Calu3 (cell line): ENCODE data around the gene FKBP7. TPM values are rescaled to one million over a fixed set of nuclear protein-coding genes. Genes with fewer than 3 reads are reported as not detected.
"Not testable (repeated sequence)": the region's sequence is repeated elsewhere in the genome, so short reads cannot be mapped to it uniquely, and the experiment has no call there.

Source experiments
- BruUV-seq: library from RNA; stranded (reverse); fragments of 400-500 nt; replicated peaks from 2 replicates; lab custom pipeline; 2021; lab: Mats Ljungman, UMichigan
- CTCF ChIA-PET: fragments of 300-600 bp; sonication (Branson Sonifier 250); formaldehyde crosslinking; loops from one replicate; lab custom pipeline; 2022; ENCODE audit warnings: antibody characterized with exemption; lab: Charles Lee
- DNase-seq: peaks from one replicate; pipeline ENCODE4 v3.0.0; 2022
- H3K27ac Mint-ChIP-seq: one replicate; pipeline ENCODE4 v1.8.0; 2022; ENCODE audit warnings: mixed read lengths; ENCODE audit not compliant: unreplicated experiment
- H3K27me3 Mint-ChIP-seq: one replicate; pipeline ENCODE4 v1.8.0; 2022; ENCODE audit warnings: mixed read lengths; ENCODE audit not compliant: unreplicated experiment
- H3K36me3 Mint-ChIP-seq: one replicate; pipeline ENCODE4 v1.8.0; 2022; ENCODE audit warnings: mild to moderate bottlenecking, moderate library complexity, mixed read lengths; ENCODE audit not compliant: insufficient read depth, unreplicated experiment
- H3K4me1 Mint-ChIP-seq: one replicate; pipeline ENCODE4 v1.8.0; 2022; ENCODE audit warnings: mild to moderate bottlenecking, low read depth, mixed read lengths; ENCODE audit not compliant: unreplicated experiment
- H3K4me3 Mint-ChIP-seq: one replicate; pipeline ENCODE4 v1.8.0; 2022; ENCODE audit warnings: mild to moderate bottlenecking, low read depth, moderate library complexity, mixed read lengths; ENCODE audit not compliant: unreplicated experiment
- H3K9me3 Mint-ChIP-seq: one replicate; pipeline ENCODE4 v1.8.0; 2022; ENCODE audit warnings: low read depth, mixed read lengths; ENCODE audit not compliant: unreplicated experiment
- intact Hi-C: fragments of 100-400 bp; cut with micrococcal nuclease; formaldehyde crosslinking; loops from one replicate; pipeline ENCODE4 v1.10.0; 2022; ENCODE audit not compliant: unreplicated experiment
- total RNA-seq: library from RNA; stranded (reverse); gene quantifications from 2 replicates; pipeline ENCODE4 v1.2.3, GENCODE V29; 2022
- TF ChIP-seq, protein P1 (sequence below): fragments of 200-600 bp; IDR thresholded peaks from one replicate; pipeline ENCODE4 v1.8.0; 2022; ENCODE audit warnings: antibody characterized with exemption; ENCODE audit not compliant: unreplicated experiment

The FKBP7 gene
- total RNA-seq, 1 experiment from 2014 or later = 8.9 TPM

- no TSS peak for BruUV-seq
- no peak overlapping the region for H3K27ac Mint-ChIP-seq
- H3K36me3 Mint-ChIP-seq = peaks cover 16% of the 10 kb centered on the region
Measured at GRCh38 chr2:178428396-178428806, 50.0 kb downstream of the FKBP7 start.

GRCh38 chr2:178427458-178427857 is 50.9 kb downstream of the FKBP7 start:
- intact Hi-C loops = no loop called here
- Mint-ChIP-seq H3K4me1 (no peaks in the 10 kb centered on the region), H3K36me3 (peaks cover 14% of the 10 kb centered on the region), H3K9me3 (no peaks in the 10 kb centered on the region), H3K27ac (no peak overlapping the region), H3K4me3 (no peak overlapping the region), H3K27me3 (no peaks in the 10 kb centered on the region)
- TF ChIP-seq, protein P1, sequence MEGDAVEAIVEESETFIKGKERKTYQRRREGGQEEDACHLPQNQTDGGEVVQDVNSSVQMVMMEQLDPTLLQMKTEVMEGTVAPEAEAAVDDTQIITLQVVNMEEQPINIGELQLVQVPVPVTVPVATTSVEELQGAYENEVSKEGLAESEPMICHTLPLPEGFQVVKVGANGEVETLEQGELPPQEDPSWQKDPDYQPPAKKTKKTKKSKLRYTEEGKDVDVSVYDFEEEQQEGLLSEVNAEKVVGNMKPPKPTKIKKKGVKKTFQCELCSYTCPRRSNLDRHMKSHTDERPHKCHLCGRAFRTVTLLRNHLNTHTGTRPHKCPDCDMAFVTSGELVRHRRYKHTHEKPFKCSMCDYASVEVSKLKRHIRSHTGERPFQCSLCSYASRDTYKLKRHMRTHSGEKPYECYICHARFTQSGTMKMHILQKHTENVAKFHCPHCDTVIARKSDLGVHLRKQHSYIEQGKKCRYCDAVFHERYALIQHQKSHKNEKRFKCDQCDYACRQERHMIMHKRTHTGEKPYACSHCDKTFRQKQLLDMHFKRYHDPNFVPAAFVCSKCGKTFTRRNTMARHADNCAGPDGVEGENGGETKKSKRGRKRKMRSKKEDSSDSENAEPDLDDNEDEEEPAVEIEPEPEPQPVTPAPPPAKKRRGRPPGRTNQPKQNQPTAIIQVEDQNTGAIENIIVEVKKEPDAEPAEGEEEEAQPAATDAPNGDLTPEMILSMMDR = no peak
- CTCF ChIA-PET = no interaction called here
- no TSS peak for BruUV-seq
- no peak for DNase-seq

More at GRCh38 chr2:178428396-178428806, 50.0 kb downstream of the FKBP7 start:
- Mint-ChIP-seq H3K27me3 (no peaks in the 10 kb centered on the region), H3K4me3 (no peak overlapping the region), H3K4me1 (no peaks in the 10 kb centered on the region), H3K9me3 (no peaks in the 10 kb centered on the region)
- no peak for DNase-seq
- TF ChIP-seq, protein P1 = no peak
- intact Hi-C loops = no loop called here
- CTCF ChIA-PET = no interaction called here

DNA sequence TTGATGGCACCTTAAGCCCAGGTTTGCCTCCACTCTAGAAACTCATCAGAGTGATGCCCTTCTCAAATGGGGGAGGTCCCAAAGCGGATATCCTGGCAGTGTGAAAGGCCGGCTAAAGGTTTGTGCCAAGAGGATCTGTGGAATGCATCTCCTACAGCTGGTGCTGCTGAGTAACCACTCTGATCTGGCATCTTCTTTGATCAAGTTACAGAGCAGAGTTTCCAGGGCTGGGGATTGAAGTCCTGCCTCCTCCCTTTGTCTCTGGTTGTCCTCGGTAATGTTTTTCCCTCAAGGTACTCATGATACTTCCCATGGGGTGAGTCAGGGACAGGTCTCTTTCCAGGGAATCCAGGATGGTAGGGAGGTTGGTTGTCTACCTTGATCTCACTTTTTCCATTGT is 52.0 kb downstream of the FKBP7 start:
- H3K4me1 Mint-ChIP-seq = no peaks in the 10 kb centered on the region

GRCh38 chr2:178425255-178425827 is 53.1 kb downstream of the FKBP7 start:
- intact Hi-C loops = no loop called here
- Mint-ChIP-seq H3K4me1 (no peaks in the 10 kb centered on the region), H3K27me3 (no peaks in the 10 kb centered on the region), H3K9me3 (no peaks in the 10 kb centered on the region), H3K4me3 (no peak overlapping the region), H3K27ac (no peak overlapping the region), H3K36me3 (peaks cover 8% of the 10 kb centered on the region)
- TF ChIP-seq, protein P1 = no peak
- no TSS peak for BruUV-seq
- CTCF ChIA-PET = interaction anchor here (1.1 kb wide), 1 partner anchor 11 kb away, joined by 3 read pairs; no protein-coding TSS in a partner anchor
- no peak for DNase-seq

More for the DNA sequence above, 52.0 kb downstream of the FKBP7 start:
- no peaks in the 10 kb centered on the region for H3K27me3 Mint-ChIP-seq
- no peak overlapping the region for H3K27ac Mint-ChIP-seq
- BruUV-seq = no TSS peak
- DNase-seq = no peak
- H3K36me3 Mint-ChIP-seq = peaks cover 9% of the 10 kb centered on the region
- intact Hi-C loops = no loop called here
- no peak overlapping the region for H3K4me3 Mint-ChIP-seq
- TF ChIP-seq, protein P1 = no peak
- CTCF ChIA-PET = interaction anchor here (1.1 kb wide), 1 partner anchor 12 kb away, joined by 3 read pairs; no protein-coding TSS in a partner anchor
- H3K9me3 Mint-ChIP-seq = no peaks in the 10 kb centered on the region

DNA sequence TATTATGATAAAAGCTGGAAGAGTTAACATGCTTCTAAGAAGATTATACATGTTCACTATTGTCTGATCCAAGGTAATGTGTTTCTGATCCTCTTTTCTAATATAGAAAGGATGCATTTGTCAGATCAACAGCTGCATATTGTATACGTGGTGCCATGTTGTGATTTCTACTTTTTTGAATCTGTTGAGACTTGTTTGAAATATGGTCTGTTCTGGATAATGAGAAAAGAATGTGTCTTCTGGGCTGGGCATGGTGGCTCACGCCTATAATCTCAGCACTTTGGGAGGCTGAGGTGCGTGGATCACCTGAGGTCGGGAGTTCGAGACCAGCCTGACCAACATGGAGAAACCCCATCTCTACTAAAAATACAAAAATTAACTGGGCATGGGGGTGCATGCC is 54.7 kb downstream of the FKBP7 start:
- H3K36me3 Mint-ChIP-seq, H3K27me3 Mint-ChIP-seq, H3K27ac Mint-ChIP-seq, CTCF ChIA-PET, H3K4me3 Mint-ChIP-seq, H3K4me1 Mint-ChIP-seq, DNase-seq, intact Hi-C loops, BruUV-seq, H3K9me3 Mint-ChIP-seq: not testable (repeated sequence)
